SU-DHL-6 (cell line): ENCODE data around the gene NCS1.

Experiments used
- H2AFZ ChIP-seq: fragments of 200-600 bp; sonication (generic); 2 replicates; pipeline ENCODE4 v1.6.1; 2014; ENCODE audit warnings: low read depth, mild to moderate bottlenecking, moderate library complexity, mixed read lengths, antibody characterized with exemption, low read length; ENCODE audit not compliant: severe bottlenecking
- H3F3A ChIP-seq: fragments of 200-600 bp; shearing (Covaris generic); 2 replicates; pipeline ENCODE4 v1.6.0; 2016; ENCODE audit warnings: antibody characterized with exemption, mild to moderate bottlenecking; ENCODE audit not compliant: insufficient read depth
- H3K27ac ChIP-seq: fragments of 200-600 bp; sonication (generic); 2 replicates; pipeline ENCODE4 v1.5.1; 2016; ENCODE audit warnings: low read depth, mild to moderate bottlenecking, low read length, moderate library complexity, mixed read lengths
- H3K27me3 ChIP-seq: fragments of 200-600 bp; sonication (generic), shearing (Covaris generic); 2 replicates; pipeline ENCODE4 v1.6.0; 2014; ENCODE audit warnings: mild to moderate bottlenecking, low read length
- H3K36me3 ChIP-seq: fragments of 200-600 bp; sonication (generic); 2 replicates; pipeline ENCODE4 v1.6.1; 2014; ENCODE audit warnings: mild to moderate bottlenecking, low read length, mixed read lengths
- H3K4me2 ChIP-seq: fragments of 300-600, 200-600 bp; shearing (Covaris generic), sonication (generic); 2 replicates; pipeline ENCODE4 v1.6.0; 2014; ENCODE audit warnings: low read length, low read depth, mild to moderate bottlenecking; ENCODE audit not compliant: poor library complexity, severe bottlenecking
- H3K4me3 ChIP-seq: fragments of 200-600 bp; sonication (generic); 2 replicates; pipeline ENCODE4 v1.5.1; 2014; ENCODE audit warnings: antibody characterized with exemption, low read length, mild to moderate bottlenecking, mixed read lengths; ENCODE audit not compliant: insufficient read depth, poor library complexity, severe bottlenecking
- H3K79me2 ChIP-seq: fragments of 200-600 bp; sonication (generic); 2 replicates; pipeline ENCODE4 v1.6.1; 2014; ENCODE audit warnings: mild to moderate bottlenecking, low read length, moderate library complexity; ENCODE audit not compliant: insufficient read depth
- H3K9ac ChIP-seq: fragments of 200-600 bp; sonication (generic); 2 replicates; pipeline ENCODE4 v1.7.0; 2014; ENCODE audit warnings: mild to moderate bottlenecking, low read length
- H3K9me2 ChIP-seq: fragments of 200-600 bp; sonication (generic); replicated peaks from 2 replicates; pipeline ENCODE4 v1.6.1; 2014; ENCODE audit warnings: low read length; ENCODE audit not compliant: insufficient read depth
- H3K9me3 ChIP-seq: fragments of 200-600 bp; sonication (generic); 2 replicates; pipeline ENCODE4 v1.6.1; 2014; ENCODE audit warnings: low read length, mixed read lengths; ENCODE audit not compliant: insufficient read depth
- H4K20me1 ChIP-seq: fragments of 200-600 bp; sonication (generic); 2 replicates; pipeline ENCODE4 v1.6.1; 2014; ENCODE audit warnings: low read depth, mild to moderate bottlenecking, antibody characterized with exemption, low read length, moderate library complexity, mixed read lengths
- CTCF ChIP-seq: fragments of 200-600 bp; sonication (generic); IDR thresholded peaks from one replicate; pipeline ENCODE4 v1.5.1; 2017; ENCODE audit warnings: antibody characterized with exemption, mild to moderate bottlenecking, low read length, moderate library complexity; ENCODE audit not compliant: insufficient read depth, poor library complexity, severe bottlenecking
- EZH2phosphoT487 ChIP-seq: fragments of 200-600 bp; sonication (generic), shearing (Covaris generic); conservative IDR thresholded peaks from 2 replicates; pipeline ENCODE4 v1.6.1; 2018; ENCODE audit warnings: mild to moderate bottlenecking, antibody characterized with exemption, low read length, moderate library complexity, mixed read lengths

NCS1 gene

GRCh38 chr9:130197386-130197785 lies 25.2 kb downstream of the NCS1 start:
- Histone ChIP-seq H3K79me2 (no peaks in the 10 kb centered on the region), H3K4me2 (no peak overlapping the region), H3F3A (no peaks in the 10 kb centered on the region), H3K27me3 (no peaks in the 10 kb centered on the region), H3K36me3 (no peaks in the 10 kb centered on the region), H3K9ac (no peak overlapping the region), H3K27ac (no peak overlapping the region), H3K9me3 (no peaks in the 10 kb centered on the region), H3K9me2 (no peaks in the 10 kb centered on the region), H4K20me1 (no peaks in the 10 kb centered on the region), H3K4me3 (no peak overlapping the region), H2AFZ (no peak overlapping the region)
- TF ChIP-seq CTCF (no peak), EZH2phosphoT487 (no peak)

- no peaks in the 10 kb centered on the region for H3K79me2 ChIP-seq
- H3F3A ChIP-seq, result no peaks in the 10 kb centered on the region
- no peaks in the 10 kb centered on the region for H4K20me1 ChIP-seq
- no peak overlapping the region for H3K4me3 ChIP-seq
- H3K9me2 ChIP-seq, result no peaks in the 10 kb centered on the region
- H3K4me2 ChIP-seq, result no peak overlapping the region
- H3K27ac ChIP-seq, result no peak overlapping the region
- no peak for TF ChIP-seq CTCF
- no peak for TF ChIP-seq EZH2phosphoT487
- no peaks in the 10 kb centered on the region for H3K36me3 ChIP-seq
- H3K27me3 ChIP-seq, result no peaks in the 10 kb centered on the region
- H2AFZ ChIP-seq, result no peak overlapping the region
- no peak overlapping the region for H3K9ac ChIP-seq
- H3K9me3 ChIP-seq, result no peaks in the 10 kb centered on the region
Observed at GRCh38 chr9:130197888-130198287, 25.7 kb downstream of the NCS1 start.

- no peak for TF ChIP-seq EZH2phosphoT487
- no peak for TF ChIP-seq CTCF
- H3K9ac ChIP-seq, result no peak overlapping the region
- no peaks in the 10 kb centered on the region for H3K9me3 ChIP-seq
- H4K20me1 ChIP-seq, result no peaks in the 10 kb centered on the region
- no peaks in the 10 kb centered on the region for H3K79me2 ChIP-seq
- H3K4me3 ChIP-seq, result no peak overlapping the region
- no peaks in the 10 kb centered on the region for H3K27me3 ChIP-seq
- H3F3A ChIP-seq, result no peaks in the 10 kb centered on the region
- no peak overlapping the region for H3K27ac ChIP-seq
- no peak overlapping the region for H3K4me2 ChIP-seq
- H3K36me3 ChIP-seq, result no peaks in the 10 kb centered on the region
- no peaks in the 10 kb centered on the region for H3K9me2 ChIP-seq
- no peak overlapping the region for H2AFZ ChIP-seq
Observed at GRCh38 chr9:130198501-130199179, 26.4 kb downstream of the NCS1 start.
